ENCODE results near the gene STAT5B. TPM values are rescaled to one million over a fixed set of nuclear protein-coding genes. Genes with fewer than 3 reads are reported as not detected.
A peak's percentile ranks its signal among the peaks of the same experiment; 100 is the strongest.

STAT5B gene
- total and polyA plus RNA-seq, 2 of the 13 experiments (the other 11 are each of a cell fraction or from before 2014, with no cell fraction given) = 21.0 to 42.8 TPM

- no peak for TF ChIP-seq ZNF335 (CRISPR knock-in tag; IDR thresholded peaks at IDR 0.05)
- no peak for TF ChIP-seq ZNF3 (CRISPR knock-in tag; IDR thresholded peaks at IDR 0.05)
- no peak for TF ChIP-seq ZSCAN20 (CRISPR knock-in tag; IDR thresholded peaks at IDR 0.05; ENCODE audit: borderline replicate concordance)
These were observed 28.2 kb upstream of the STAT5B start (continued) for GRCh38 chr17:42304187-42305030.

DNA sequence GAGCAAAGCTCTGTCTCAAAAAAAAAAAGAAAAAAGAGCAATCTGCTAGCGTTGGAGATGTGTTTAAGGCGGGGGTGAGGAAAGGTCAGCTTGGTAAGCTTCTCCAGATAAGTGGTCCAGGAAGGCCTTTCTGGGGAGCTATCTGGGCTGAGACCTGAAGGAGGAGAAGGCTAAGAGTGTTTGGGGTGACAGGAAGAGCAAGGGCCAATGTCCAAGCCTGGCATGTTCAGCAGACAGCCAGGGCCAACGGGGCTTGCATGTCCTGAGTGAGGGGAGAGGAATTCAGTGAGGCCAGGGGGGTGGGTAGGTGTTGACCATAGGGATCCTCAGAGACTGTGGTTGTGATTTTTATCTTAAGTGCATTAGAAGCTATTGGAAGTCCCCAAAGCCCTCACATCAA is 27.5 kb upstream of the STAT5B start:
- no peak for DNase-seq (ENCODE audit: low spot score)
- in situ Hi-C loops (cut with HindIII; ENCODE audit: extremely low pct_ligation_motif_present, low pct_unique_long_range_greater_than_20kb) = no loop called here
- peak overlapping the region; percentile 92 for H3K4me2 ChIP-seq (ENCODE audit: low read depth, low read length)
- no peaks in the 10 kb centered on the region for H3K9me3 ChIP-seq (ENCODE audit: low read length)
- no TSS peak for BruUV-seq (replicated peaks)
- FAIRE-seq = peak; percentile 28
- H3K27me3 ChIP-seq (ENCODE audit: control insufficient read depth in 1 of 2, insufficient read depth in 2 of 2, low read length in 2 of 2) = no peaks in the 10 kb centered on the region
- H3K4me1 ChIP-seq (ENCODE audit: insufficient read depth, low read length) = peaks cover 42% of the 10 kb centered on the region
- no peaks in the 10 kb centered on the region for H3K79me2 ChIP-seq (ENCODE audit: insufficient read depth, low read length)
- H3K27ac ChIP-seq (ENCODE audit: extremely low read length, insufficient read depth, low read length) = peak overlapping the region; percentile 63
- CTCF ChIA-PET (ENCODE audit: low intra/inter-chr PET ratio, low total read pairs) = no interaction called here
- POLR2A ChIA-PET = interaction anchor here (1.0 to 1.5 kb wide), 4 partner anchors 9 to 85 kb away, joined by 3 to 5 read pairs (median 4); partner anchors contain the start of genes STAT3 and STAT5A
- no peaks in the 10 kb centered on the region for H3K36me3 ChIP-seq (replicated peaks in 1 of 2; ENCODE audit: control insufficient read depth in 1 of 2, insufficient read depth in 2 of 2, low read length in 2 of 2)
- no peak overlapping the region for H2AFZ ChIP-seq (ENCODE audit: low read length)
- ATAC-seq = peak; percentile 19
- peak overlapping the region in 1 of 3 experiments; percentile 65; a peak in 1 of 6 replicates for H3K4me3 ChIP-seq (replicated peaks in 1 of 3; ENCODE audit: insufficient read depth in 1 of 3, low read depth in 2 of 3, low read length in 3 of 3)
- H4K20me1 ChIP-seq (ENCODE audit: insufficient read depth, low read length) = no peaks in the 10 kb centered on the region
- intact Hi-C loops (cut with micrococcal nuclease; ENCODE audit: unreplicated experiment) = no loop called here
- 25% methylated on average over 3 of the region's 3 CpGs for WGBS (ENCODE audit: low lambda C conversion rate)
- 0 out of 2 replicates have a peak overlapping the region, but pooled peaks have one; percentile 41 for H3K9ac ChIP-seq (ENCODE audit: insufficient read depth, low read depth, low read length)
- TF ChIP-seq WIZ (CRISPR knock-in tag; IDR thresholded peaks at IDR 0.05) (0 out of 2 replicates have a peak, but pooled peaks have one; percentile 14), PHF21A (CRISPR knock-in tag; IDR thresholded peaks at IDR 0.05) (0 out of 2 replicates have a peak, but pooled peaks have one; percentile 24), NFYC (CRISPR knock-in tag; IDR thresholded peaks at IDR 0.05) (no peak), MAZ (IDR thresholded peaks at IDR 0.05; ENCODE audit: borderline replicate concordance, low read depth, low read length) (no peak), MAZ (CRISPR knock-in tag; IDR thresholded peaks at IDR 0.05; ENCODE audit: low read depth) (0 out of 2 replicates have a peak, but pooled peaks have one; percentile 4), ZNF343 (CRISPR knock-in tag; IDR thresholded peaks at IDR 0.05) (0 out of 2 replicates have a peak, but pooled peaks have one; percentile 21)
- TF ChIP-seq, protein P1, sequence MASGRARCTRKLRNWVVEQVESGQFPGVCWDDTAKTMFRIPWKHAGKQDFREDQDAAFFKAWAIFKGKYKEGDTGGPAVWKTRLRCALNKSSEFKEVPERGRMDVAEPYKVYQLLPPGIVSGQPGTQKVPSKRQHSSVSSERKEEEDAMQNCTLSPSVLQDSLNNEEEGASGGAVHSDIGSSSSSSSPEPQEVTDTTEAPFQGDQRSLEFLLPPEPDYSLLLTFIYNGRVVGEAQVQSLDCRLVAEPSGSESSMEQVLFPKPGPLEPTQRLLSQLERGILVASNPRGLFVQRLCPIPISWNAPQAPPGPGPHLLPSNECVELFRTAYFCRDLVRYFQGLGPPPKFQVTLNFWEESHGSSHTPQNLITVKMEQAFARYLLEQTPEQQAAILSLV (CRISPR knock-in tag; IDR thresholded peaks at IDR 0.05; ENCODE audit: borderline replicate concordance) = 0 out of 2 replicates have a peak, but pooled peaks have one; percentile 2
- TF ChIP-seq, protein P2, sequence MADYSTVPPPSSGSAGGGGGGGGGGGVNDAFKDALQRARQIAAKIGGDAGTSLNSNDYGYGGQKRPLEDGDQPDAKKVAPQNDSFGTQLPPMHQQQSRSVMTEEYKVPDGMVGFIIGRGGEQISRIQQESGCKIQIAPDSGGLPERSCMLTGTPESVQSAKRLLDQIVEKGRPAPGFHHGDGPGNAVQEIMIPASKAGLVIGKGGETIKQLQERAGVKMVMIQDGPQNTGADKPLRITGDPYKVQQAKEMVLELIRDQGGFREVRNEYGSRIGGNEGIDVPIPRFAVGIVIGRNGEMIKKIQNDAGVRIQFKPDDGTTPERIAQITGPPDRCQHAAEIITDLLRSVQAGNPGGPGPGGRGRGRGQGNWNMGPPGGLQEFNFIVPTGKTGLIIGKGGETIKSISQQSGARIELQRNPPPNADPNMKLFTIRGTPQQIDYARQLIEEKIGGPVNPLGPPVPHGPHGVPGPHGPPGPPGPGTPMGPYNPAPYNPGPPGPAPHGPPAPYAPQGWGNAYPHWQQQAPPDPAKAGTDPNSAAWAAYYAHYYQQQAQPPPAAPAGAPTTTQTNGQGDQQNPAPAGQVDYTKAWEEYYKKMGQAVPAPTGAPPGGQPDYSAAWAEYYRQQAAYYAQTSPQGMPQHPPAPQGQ (CRISPR knock-in tag; IDR thresholded peaks at IDR 0.05; ENCODE audit: borderline replicate concordance) = no peak
- TF ChIP-seq, protein P3, sequence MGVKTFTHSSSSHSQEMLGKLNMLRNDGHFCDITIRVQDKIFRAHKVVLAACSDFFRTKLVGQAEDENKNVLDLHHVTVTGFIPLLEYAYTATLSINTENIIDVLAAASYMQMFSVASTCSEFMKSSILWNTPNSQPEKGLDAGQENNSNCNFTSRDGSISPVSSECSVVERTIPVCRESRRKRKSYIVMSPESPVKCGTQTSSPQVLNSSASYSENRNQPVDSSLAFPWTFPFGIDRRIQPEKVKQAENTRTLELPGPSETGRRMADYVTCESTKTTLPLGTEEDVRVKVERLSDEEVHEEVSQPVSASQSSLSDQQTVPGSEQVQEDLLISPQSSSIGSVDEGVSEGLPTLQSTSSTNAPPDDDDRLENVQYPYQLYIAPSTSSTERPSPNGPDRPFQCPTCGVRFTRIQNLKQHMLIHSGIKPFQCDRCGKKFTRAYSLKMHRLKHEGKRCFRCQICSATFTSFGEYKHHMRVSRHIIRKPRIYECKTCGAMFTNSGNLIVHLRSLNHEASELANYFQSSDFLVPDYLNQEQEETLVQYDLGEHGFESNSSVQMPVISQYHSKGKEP (CRISPR knock-in tag; IDR thresholded peaks at IDR 0.05) = no peak
- TF ChIP-seq, protein P4, sequence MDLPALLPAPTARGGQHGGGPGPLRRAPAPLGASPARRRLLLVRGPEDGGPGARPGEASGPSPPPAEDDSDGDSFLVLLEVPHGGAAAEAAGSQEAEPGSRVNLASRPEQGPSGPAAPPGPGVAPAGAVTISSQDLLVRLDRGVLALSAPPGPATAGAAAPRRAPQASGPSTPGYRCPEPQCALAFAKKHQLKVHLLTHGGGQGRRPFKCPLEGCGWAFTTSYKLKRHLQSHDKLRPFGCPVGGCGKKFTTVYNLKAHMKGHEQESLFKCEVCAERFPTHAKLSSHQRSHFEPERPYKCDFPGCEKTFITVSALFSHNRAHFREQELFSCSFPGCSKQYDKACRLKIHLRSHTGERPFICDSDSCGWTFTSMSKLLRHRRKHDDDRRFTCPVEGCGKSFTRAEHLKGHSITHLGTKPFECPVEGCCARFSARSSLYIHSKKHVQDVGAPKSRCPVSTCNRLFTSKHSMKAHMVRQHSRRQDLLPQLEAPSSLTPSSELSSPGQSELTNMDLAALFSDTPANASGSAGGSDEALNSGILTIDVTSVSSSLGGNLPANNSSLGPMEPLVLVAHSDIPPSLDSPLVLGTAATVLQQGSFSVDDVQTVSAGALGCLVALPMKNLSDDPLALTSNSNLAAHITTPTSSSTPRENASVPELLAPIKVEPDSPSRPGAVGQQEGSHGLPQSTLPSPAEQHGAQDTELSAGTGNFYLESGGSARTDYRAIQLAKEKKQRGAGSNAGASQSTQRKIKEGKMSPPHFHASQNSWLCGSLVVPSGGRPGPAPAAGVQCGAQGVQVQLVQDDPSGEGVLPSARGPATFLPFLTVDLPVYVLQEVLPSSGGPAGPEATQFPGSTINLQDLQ (CRISPR knock-in tag; IDR thresholded peaks at IDR 0.05) = 0 out of 2 replicates have a peak, but pooled peaks have one; percentile 24
